Measurements from ENCODE around the gene ASB3. TPM values are rescaled to one million over a fixed set of nuclear protein-coding genes. Genes with fewer than 3 reads are reported as not detected.

The ASB3 gene
- total RNA-seq, 4 donors from 2014 or later = 7.0 to 14.7 (median 8.6) TPM

- TF ChIP-seq POLR2A (IDR thresholded peaks at IDR 0.05) = no peak
- TF ChIP-seq, protein P1, sequence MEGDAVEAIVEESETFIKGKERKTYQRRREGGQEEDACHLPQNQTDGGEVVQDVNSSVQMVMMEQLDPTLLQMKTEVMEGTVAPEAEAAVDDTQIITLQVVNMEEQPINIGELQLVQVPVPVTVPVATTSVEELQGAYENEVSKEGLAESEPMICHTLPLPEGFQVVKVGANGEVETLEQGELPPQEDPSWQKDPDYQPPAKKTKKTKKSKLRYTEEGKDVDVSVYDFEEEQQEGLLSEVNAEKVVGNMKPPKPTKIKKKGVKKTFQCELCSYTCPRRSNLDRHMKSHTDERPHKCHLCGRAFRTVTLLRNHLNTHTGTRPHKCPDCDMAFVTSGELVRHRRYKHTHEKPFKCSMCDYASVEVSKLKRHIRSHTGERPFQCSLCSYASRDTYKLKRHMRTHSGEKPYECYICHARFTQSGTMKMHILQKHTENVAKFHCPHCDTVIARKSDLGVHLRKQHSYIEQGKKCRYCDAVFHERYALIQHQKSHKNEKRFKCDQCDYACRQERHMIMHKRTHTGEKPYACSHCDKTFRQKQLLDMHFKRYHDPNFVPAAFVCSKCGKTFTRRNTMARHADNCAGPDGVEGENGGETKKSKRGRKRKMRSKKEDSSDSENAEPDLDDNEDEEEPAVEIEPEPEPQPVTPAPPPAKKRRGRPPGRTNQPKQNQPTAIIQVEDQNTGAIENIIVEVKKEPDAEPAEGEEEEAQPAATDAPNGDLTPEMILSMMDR (IDR thresholded peaks at IDR 0.05) = no peak
- intact Hi-C loops (cut with DNase I) = no loop called here
- Histone ChIP-seq H3K27ac (no peak overlapping the region), H3K36me3 (no peaks in the 10 kb centered on the region), H3K4me1 (no peaks in the 10 kb centered on the region), H3K4me3 (no peak overlapping the region), H3K27me3 (no peaks in the 10 kb centered on the region), H3K9me3 (no peaks in the 10 kb centered on the region)
- DNase-seq = no peak
Measured at GRCh38 chr2:53622141-53622540, 164.6 kb downstream of the ASB3 start.

DNA sequence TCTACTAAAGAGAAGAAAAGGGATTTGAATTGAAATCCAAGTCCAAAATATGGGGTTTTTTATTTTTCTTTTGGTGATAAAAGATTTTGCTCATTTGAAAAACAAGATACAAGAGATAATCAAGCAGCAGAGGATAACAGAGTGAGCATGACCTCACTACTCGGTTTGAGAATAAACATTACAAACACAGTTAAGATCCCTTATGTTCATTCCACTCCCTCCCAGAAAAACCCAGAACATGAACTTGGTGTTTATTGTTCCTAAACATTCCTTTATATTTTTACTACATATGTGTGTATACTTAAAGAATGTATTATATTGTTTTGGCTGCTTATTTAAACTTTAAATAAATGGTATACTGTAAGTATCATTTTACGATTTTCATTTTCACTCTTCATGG lies 165.8 kb downstream of the ASB3 start:
- no peak for DNase-seq
- Histone ChIP-seq H3K4me1 (no peaks in the 10 kb centered on the region), H3K4me3 (no peak overlapping the region), H3K27ac (no peak overlapping the region), H3K27me3 (no peaks in the 10 kb centered on the region), H3K36me3 (no peaks in the 10 kb centered on the region), H3K9me3 (no peaks in the 10 kb centered on the region)
- intact Hi-C loops (cut with DNase I) = no loop called here
- TF ChIP-seq, protein P1 (IDR thresholded peaks at IDR 0.05) = no peak
- TF ChIP-seq POLR2A (IDR thresholded peaks at IDR 0.05) = no peak
- 63% methylated on average over 2 of the region's 2 CpGs for WGBS, 2 donors

Other genes starting within 250 kb of the ASB3 start
- gene CHAC2, start 19.1 kb downstream of the ASB3 start, total RNA-seq = 10 to 100 TPM in 2 of 4 donors, 1 to 10 TPM in 2; 5.0 to 11.3 (median 8.7) TPM
- 10 to 100 TPM; 15.1 to 27.5 (median 21.3) TPM for gene ERLEC1, start 91 bp upstream of the ASB3 start, total RNA-seq
- 1 to 10 TPM; 1.1 to 3.8 (median 2.8) TPM for gene GPR75, start 73.0 kb upstream of the ASB3 start, total RNA-seq
- 10 to 100 TPM; 26.0 to 58.9 (median 44.0) TPM for gene PSME4, start 184.0 kb upstream of the ASB3 start, total RNA-seq